HEK293 (cell line): ENCODE results near the gene CDH12.

ENCODE experiments used
- CTCF ChIP-seq: fragments of 450-650 bp; formaldehyde crosslinking; IDR thresholded peaks from 2 replicates; pipeline ENCODE4 v1.5.1; 2016; ENCODE audit warnings: missing biosample characterization, missing genetic modification characterization
- ZBTB17 ChIP-seq: fragments of 450-650 bp; formaldehyde crosslinking; IDR thresholded peaks from 2 replicates; pipeline ENCODE4 v1.5.1; 2016; ENCODE audit warnings: missing biosample characterization, missing genetic modification characterization
- ZNF155 ChIP-seq: fragments of 450-650 bp; formaldehyde crosslinking; IDR thresholded peaks from 2 replicates; pipeline ENCODE4 v1.5.1; 2016; ENCODE audit warnings: missing biosample characterization, missing genetic modification characterization

GRCh38 chr5:22329683-22330082, 523.5 kb downstream of the CDH12 start:
- TF ChIP-seq CTCF (tag by site-specific recombination) (no peak), ZNF155 (tag by site-specific recombination) (no peak), ZBTB17 (tag by site-specific recombination) (no peak)
